Psoas muscle (tissue), 8 donors: ENCODE results near the gene ITGA11. TPM values are rescaled to one million over a fixed set of nuclear protein-coding genes. Genes with fewer than 3 reads are reported as not detected.

Experiments used
- ATAC-seq, 4 donors: fragments of 200-7000 bp; cut with Tn5 transposase; one replicate each; pipeline ENCODE4 v1.9.1; 2020; ENCODE audit warnings: moderate library complexity in 3 of 4, mild to moderate bottlenecking in 2 of 4
- DNase-seq, 2 donors: peaks; one replicate each; pipeline ENCODE4 v3.0.0-alpha.2; 2020
- H3K27ac ChIP-seq: fragments of 200-600 bp; one replicate; pipeline ENCODE4 v1.8.0; 2022
- H3K27me3 ChIP-seq, 3 donors: fragments of 200-600 bp in 1 of 3; one replicate each; pipeline versions ENCODE4 v1.6.1 to v1.8.0; 2013 to 2022; ENCODE audit warnings: low read length in 2 of 3, mild to moderate bottlenecking in 2 of 3, moderate library complexity in 1 of 3; ENCODE audit not compliant: insufficient read depth in 3 of 3
- H3K36me3 ChIP-seq, 2 donors: fragments of 200-600 bp in 1 of 2; one replicate each; pipeline versions ENCODE4 v1.6.1 to v1.8.0; 2013 to 2022; ENCODE audit warnings: low read depth in 1 of 2, mild to moderate bottlenecking in 1 of 2, moderate library complexity in 1 of 2; ENCODE audit not compliant: insufficient read depth in 1 of 2
- H3K4me1 ChIP-seq: fragments of 200-600 bp; one replicate; pipeline ENCODE4 v1.8.0; 2022
- H3K4me3 ChIP-seq: fragments of 200-600 bp; one replicate; pipeline ENCODE4 v1.8.0; 2022; ENCODE audit warnings: mild to moderate bottlenecking
- H3K9me3 ChIP-seq: fragments of 200-600 bp; one replicate; pipeline ENCODE4 v1.8.0; 2022
- WGBS, 3 donors: extraction: QIAGEN DNeasy Blood & Tissue Kit; methylation state at CpG; one replicate each; pipeline versions ENCODE4 v1.1.6 to v1.1.7; 2013; 5-methylcytosine and 5-hydroxymethylcytosine counted together
- intact Hi-C, 2 donors: fragments of 100-400 bp; cut with DNase I; formaldehyde crosslinking; loops; one replicate each; pipeline versions ENCODE4 v1.11.0 to v1.14.2; 2022
- polyA plus RNA-seq, 3 donors: library from polyadenylated mRNA; stranded (reverse); fragments of 200-250 nt; gene quantifications; one replicate each; pipeline ENCODE4 v1.2.3, GENCODE V29; 2013
- total RNA-seq, 4 donors: library from RNA; stranded (reverse); fragmentation: NEBNext Ultra II Directional in 2 of 4; extraction: Animal tissue kit (Norgen Biotek cat#: 25700) in 2 of 4; gene quantifications; one replicate each; pipeline versions ENCODE4 v1.2.1 to v1.2.4, GENCODE V29; 2021 to 2023
- TF ChIP-seq, protein P1 (sequence below): fragments of 200-600 bp; IDR thresholded peaks from one replicate; pipeline ENCODE4 v1.8.0; 2022; ENCODE audit warnings: antibody characterized with exemption
- donor health status: healthy with polysubstance abuse.
- donor health status: DM: no; HTN: no; CAD: no; lungs with moderate emphysema.
- donor health status: Bipolar disorder and iron deficiency.
- donor health status: healthy.
- donor health status: DM: yes; HTN: yes; CAD: no.
- donor health status: DM: no; HTN: no; CAD: no.
- donor health status: DM: no; HTN: no; CAD: no.
- donor health status: DM: yes; HTN: yes; CAD: no.

Gene ITGA11
- total and polyA plus RNA-seq, 7 donors, result 0.10 to 7.9 (median 0.97) TPM

DNA sequence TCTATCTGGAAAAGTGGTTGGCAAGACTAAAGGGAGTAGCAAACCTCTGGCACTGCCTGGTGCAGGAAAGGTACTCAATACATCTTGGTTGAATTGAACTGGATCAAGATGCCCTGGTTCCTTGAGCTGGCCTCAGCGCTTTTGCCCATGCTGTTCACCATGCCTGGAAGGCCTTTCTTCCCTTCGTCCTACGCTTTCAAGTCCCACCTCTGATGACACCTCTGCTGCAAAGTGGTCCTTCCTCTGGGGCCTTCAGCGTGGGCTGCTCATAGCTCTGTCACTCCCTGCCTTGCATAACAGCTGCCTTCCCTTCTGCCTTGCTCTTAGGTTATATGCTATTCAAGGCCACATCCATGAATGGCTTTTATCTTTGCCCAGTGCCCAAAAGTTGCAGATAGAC lies 23.0 kb downstream of the ITGA11 start:
- Histone ChIP-seq H3K27me3 (peaks cover 0 to 1% (median 0%) of the 10 kb centered on the region in 3 donors), H3K4me3 (no peak overlapping the region), H3K36me3 (no peaks in the 10 kb centered on the region), H3K9me3 (no peaks in the 10 kb centered on the region), H3K27ac (no peak overlapping the region), H3K4me1 (no peaks in the 10 kb centered on the region)
- intact Hi-C loops, result no loop called here
- 91 to 95% (median 92%) methylated on average over 4 of the region's 4 CpGs for WGBS, 3 donors
- DNase-seq (no peak), ATAC-seq (no peak)
- TF ChIP-seq, protein P1, sequence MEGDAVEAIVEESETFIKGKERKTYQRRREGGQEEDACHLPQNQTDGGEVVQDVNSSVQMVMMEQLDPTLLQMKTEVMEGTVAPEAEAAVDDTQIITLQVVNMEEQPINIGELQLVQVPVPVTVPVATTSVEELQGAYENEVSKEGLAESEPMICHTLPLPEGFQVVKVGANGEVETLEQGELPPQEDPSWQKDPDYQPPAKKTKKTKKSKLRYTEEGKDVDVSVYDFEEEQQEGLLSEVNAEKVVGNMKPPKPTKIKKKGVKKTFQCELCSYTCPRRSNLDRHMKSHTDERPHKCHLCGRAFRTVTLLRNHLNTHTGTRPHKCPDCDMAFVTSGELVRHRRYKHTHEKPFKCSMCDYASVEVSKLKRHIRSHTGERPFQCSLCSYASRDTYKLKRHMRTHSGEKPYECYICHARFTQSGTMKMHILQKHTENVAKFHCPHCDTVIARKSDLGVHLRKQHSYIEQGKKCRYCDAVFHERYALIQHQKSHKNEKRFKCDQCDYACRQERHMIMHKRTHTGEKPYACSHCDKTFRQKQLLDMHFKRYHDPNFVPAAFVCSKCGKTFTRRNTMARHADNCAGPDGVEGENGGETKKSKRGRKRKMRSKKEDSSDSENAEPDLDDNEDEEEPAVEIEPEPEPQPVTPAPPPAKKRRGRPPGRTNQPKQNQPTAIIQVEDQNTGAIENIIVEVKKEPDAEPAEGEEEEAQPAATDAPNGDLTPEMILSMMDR, result no peak

- Histone ChIP-seq H3K4me1 (no peaks in the 10 kb centered on the region), H3K36me3 (no peaks in the 10 kb centered on the region), H3K27ac (no peak overlapping the region), H3K9me3 (no peaks in the 10 kb centered on the region), H3K27me3 (peaks cover 0 to 1% (median 0%) of the 10 kb centered on the region in 3 donors), H3K4me3 (no peak overlapping the region)
- intact Hi-C loops, result no loop called here
- TF ChIP-seq, protein P1, result no peak
- no peak for DNase-seq
- ATAC-seq, result no peak
- 88 to 91% (median 89%) methylated on average over 9 of the region's 9 CpGs for WGBS, 3 donors
Measured at GRCh38 chr15:68407886-68408881, 23.8 kb downstream of the ITGA11 start.

DNA sequence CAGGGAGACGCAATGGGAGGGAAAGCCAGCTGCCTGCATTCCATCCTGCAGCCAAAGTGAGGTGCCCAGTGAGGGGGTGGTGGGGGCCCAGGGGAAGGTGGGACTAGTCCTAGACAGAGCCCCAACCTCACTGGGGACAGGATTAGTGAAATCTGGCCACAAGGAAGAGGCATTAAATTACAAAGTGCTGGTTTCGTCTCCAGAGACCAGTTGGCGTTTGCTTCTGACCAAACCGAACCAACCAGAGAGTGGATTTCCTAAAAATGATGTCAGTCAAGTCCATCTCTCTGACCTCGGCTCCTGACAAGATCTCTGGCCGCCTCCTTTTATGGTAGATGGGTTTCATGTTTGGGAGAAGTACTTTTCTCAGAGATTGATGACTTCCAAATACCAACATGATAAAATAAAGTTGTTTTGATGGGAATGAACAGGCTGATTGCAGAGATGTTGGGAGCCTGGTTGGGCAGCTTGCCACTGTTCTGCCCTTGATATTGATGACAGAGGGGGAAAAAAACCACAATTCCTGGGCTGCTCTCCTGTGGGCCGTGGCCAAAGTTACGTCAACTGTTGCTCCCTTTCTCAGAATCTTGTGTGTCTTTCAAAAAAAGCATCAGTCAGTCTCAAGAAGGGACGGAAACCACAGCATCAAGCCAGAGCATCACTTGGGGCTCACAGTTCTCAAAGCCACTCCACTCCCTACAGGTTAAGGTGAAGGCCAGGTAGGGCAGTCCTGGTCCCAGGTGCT lies 24.6 kb downstream of the ITGA11 start:
- no peak overlapping the region for H3K27ac ChIP-seq
- H3K4me3 ChIP-seq, result no peak overlapping the region
- DNase-seq, result peak; percentile 57 to 68
- peaks cover 0 to 1% (median 0%) of the 10 kb centered on the region in 3 donors for H3K27me3 ChIP-seq
- TF ChIP-seq, protein P1, result no peak
- intact Hi-C loops, result no loop called here
- WGBS, 3 donors, result 43 to 59% (median 45%) methylated on average over 9 of the region's 9 CpGs
- H3K9me3 ChIP-seq, result no peaks in the 10 kb centered on the region
- ATAC-seq, result no peak
- no peaks in the 10 kb centered on the region for H3K36me3 ChIP-seq
- no peaks in the 10 kb centered on the region for H3K4me1 ChIP-seq

DNA sequence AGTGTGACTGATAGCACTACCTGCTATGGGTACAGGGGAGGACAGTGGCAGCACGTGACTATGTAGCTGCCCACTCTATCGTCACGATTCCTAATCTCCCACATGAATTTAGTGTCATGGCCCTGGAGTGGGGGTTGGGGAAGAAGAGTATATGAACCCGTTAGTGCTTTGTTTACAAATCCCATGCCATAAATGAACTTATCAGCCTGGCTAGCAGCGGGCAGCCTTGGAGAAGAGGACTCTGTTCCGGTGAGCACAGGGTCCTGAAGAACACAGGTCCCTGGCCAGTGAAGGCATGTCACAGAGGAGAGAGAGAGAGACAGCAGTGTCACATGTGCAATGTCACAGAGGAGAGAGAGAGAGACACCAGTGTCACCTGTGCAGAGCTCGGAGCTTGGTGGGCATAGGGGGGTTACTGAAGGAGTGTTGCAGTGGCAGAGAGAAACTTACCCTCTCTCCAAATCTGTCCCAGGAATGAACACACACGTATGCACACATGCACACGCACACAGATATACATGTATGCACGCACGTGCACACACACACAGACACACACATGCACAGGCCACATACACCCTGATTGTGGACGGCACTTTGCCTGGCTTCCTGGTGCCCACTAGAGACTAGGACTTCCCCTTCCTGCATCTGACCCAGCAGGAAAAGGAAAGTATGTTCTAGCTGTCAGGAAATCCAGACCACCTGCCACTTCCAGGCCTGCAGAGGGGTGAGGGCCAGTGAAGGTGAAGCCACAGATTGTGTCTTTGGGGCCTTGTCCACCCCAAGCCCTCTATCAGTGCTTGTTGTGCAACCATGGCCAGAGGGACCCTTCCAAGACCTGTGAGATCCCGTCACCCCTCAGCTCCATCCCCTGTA lies 26.3 kb downstream of the ITGA11 start:
- H3K36me3 ChIP-seq, result no peaks in the 10 kb centered on the region
- intact Hi-C loops, result no loop called here
- H3K4me3 ChIP-seq, result no peak overlapping the region
- DNase-seq (no peak), ATAC-seq (no peak)
- H3K27ac ChIP-seq, result no peak overlapping the region
- no peaks in the 10 kb centered on the region for H3K9me3 ChIP-seq
- peaks cover 0 to 1% (median 0%) of the 10 kb centered on the region in 3 donors for H3K27me3 ChIP-seq
- TF ChIP-seq, protein P1, result no peak
- H3K4me1 ChIP-seq, result no peaks in the 10 kb centered on the region
- WGBS, 3 donors, result 76 to 82% (median 80%) methylated on average over 13 of the region's 13 CpGs
